Kidney tubule cell (primary cell): ENCODE results near the gene LSAMP.

ENCODE experiments used
- DNase-seq: peaks from one replicate; pipeline ENCODE4 v3.0.0-alpha.2; 2018; ENCODE audit warnings: low spot score

LSAMP gene

GRCh38 chr3:116161575-116162525 is 283.4 kb downstream of the LSAMP start:
- DNase-seq, result peak; percentile 32

- DNase-seq, result no peak
These were observed 284.7 kb downstream of the LSAMP start for GRCh38 chr3:116160594-116160993.

- DNase-seq, result no peak
These were observed 289.4 kb downstream of the LSAMP start for GRCh38 chr3:116155841-116156240.

GRCh38 chr3:116154389-116154788 is 290.9 kb downstream of the LSAMP start:
- no peak for DNase-seq

GRCh38 chr3:116153174-116153573 is 292.1 kb downstream of the LSAMP start:
- DNase-seq, result no peak

GRCh38 chr3:116150655-116151167 is 294.6 kb downstream of the LSAMP start:
- DNase-seq, result no peak

- DNase-seq, result peak; percentile 80
These were observed 296.1 kb downstream of the LSAMP start for GRCh38 chr3:116148881-116149851.

- no peak for DNase-seq
These were observed 299.7 kb downstream of the LSAMP start for GRCh38 chr3:116145613-116146012.

GRCh38 chr3:116141724-116142123 is 303.6 kb downstream of the LSAMP start:
- peak; percentile 29 for DNase-seq

- peak; percentile 54 for DNase-seq
These were observed 305.1 kb downstream of the LSAMP start for GRCh38 chr3:116140100-116140689.

- no peak for DNase-seq
These were observed 305.6 kb downstream of the LSAMP start for GRCh38 chr3:116139641-116140040.

- DNase-seq, result peak; percentile 79
These were observed 309.7 kb downstream of the LSAMP start for GRCh38 chr3:116135457-116136085.

GRCh38 chr3:116129187-116129946 is 315.9 kb downstream of the LSAMP start:
- DNase-seq, result no peak

GRCh38 chr3:116127464-116127863 is 317.8 kb downstream of the LSAMP start:
- DNase-seq, result no peak

GRCh38 chr3:116124166-116124565 is 321.1 kb downstream of the LSAMP start:
- DNase-seq, result no peak

GRCh38 chr3:116118475-116119169 is 326.7 kb downstream of the LSAMP start:
- no peak for DNase-seq

GRCh38 chr3:116114586-116114985 is 330.7 kb downstream of the LSAMP start:
- DNase-seq, result no peak

GRCh38 chr3:116112696-116113095 is 332.6 kb downstream of the LSAMP start:
- DNase-seq, result no peak

GRCh38 chr3:116111765-116112164 is 333.5 kb downstream of the LSAMP start:
- no peak for DNase-seq
